Activated naive CD4-positive, alpha-beta T cell treated with anti-CD3 and anti-CD28 coated beads, Interleukin-2, amount 10 ng/mL, durations not matched to agents 7 days and 5 days (primary cell): ENCODE measurements around the gene SSU72.
"Not testable (repeated sequence)": the region's sequence is repeated elsewhere in the genome, so short reads cannot be mapped to it uniquely, and the experiment has no call there.

ENCODE experiments used
- CTCF ChIA-PET: fragments of 350-600 bp; sonication (Branson Sonifier 250); formaldehyde crosslinking; loops from one replicate; lab custom pipeline; 2021; ENCODE audit warnings: antibody characterized with exemption; lab: Charles Lee
- DNase-seq: peaks from one replicate; pipeline ENCODE4 v3.0.0-alpha.2; 2020
- H3K27ac Mint-ChIP-seq: one replicate; pipeline ENCODE4 v1.8.0; 2021; ENCODE audit warnings: mild to moderate bottlenecking, moderate library complexity, mixed read lengths
- H3K27me3 Mint-ChIP-seq: one replicate; pipeline ENCODE4 v1.8.0; 2021; ENCODE audit warnings: mild to moderate bottlenecking, mixed read lengths
- H3K36me3 Mint-ChIP-seq: one replicate; pipeline ENCODE4 v1.8.0; 2021; ENCODE audit warnings: mixed read lengths
- H3K4me1 Mint-ChIP-seq: one replicate; pipeline ENCODE4 v1.8.0; 2021; ENCODE audit warnings: mixed read lengths
- H3K4me3 Mint-ChIP-seq: one replicate; pipeline ENCODE4 v1.8.0; 2021; ENCODE audit warnings: mild to moderate bottlenecking, moderate library complexity, mixed read lengths
- H3K9me3 Mint-ChIP-seq: one replicate; pipeline ENCODE4 v1.8.0; 2021; ENCODE audit warnings: mixed read lengths

Gene SSU72

GRCh38 chr1:1517973-1518620 is 56.6 kb downstream of the SSU72 start:
- Mint-ChIP-seq H3K4me3 (no peak overlapping the region), H3K27ac (no peak overlapping the region), H3K36me3 (peaks cover 11% of the 10 kb centered on the region), H3K9me3 (no peaks in the 10 kb centered on the region), H3K4me1 (peaks cover 4% of the 10 kb centered on the region), H3K27me3 (no peaks in the 10 kb centered on the region)
- CTCF ChIA-PET, result no interaction called here
- DNase-seq, result no peak

- H3K4me1 Mint-ChIP-seq, CTCF ChIA-PET, H3K27me3 Mint-ChIP-seq, H3K27ac Mint-ChIP-seq, H3K9me3 Mint-ChIP-seq, DNase-seq, H3K4me3 Mint-ChIP-seq: not testable (repeated sequence)
- H3K36me3 Mint-ChIP-seq, result peaks cover 11% of the 10 kb centered on the region
Observed at GRCh38 chr1:1516923-1517322, 57.7 kb downstream of the SSU72 start.

GRCh38 chr1:1514376-1514775 is 60.3 kb downstream of the SSU72 start:
- H3K9me3 Mint-ChIP-seq, H3K27ac Mint-ChIP-seq, DNase-seq, H3K27me3 Mint-ChIP-seq, CTCF ChIA-PET, H3K4me3 Mint-ChIP-seq: not testable (repeated sequence)
- peaks cover 11% of the 10 kb centered on the region for H3K36me3 Mint-ChIP-seq
- peaks cover 12% of the 10 kb centered on the region for H3K4me1 Mint-ChIP-seq

- Mint-ChIP-seq H3K4me1 (peaks cover 12% of the 10 kb centered on the region), H3K4me3 (peak overlapping the region; percentile 71), H3K27ac (peak overlapping the region; percentile 78), H3K36me3 (peaks cover 10% of the 10 kb centered on the region)
- H3K9me3 Mint-ChIP-seq, DNase-seq, H3K27me3 Mint-ChIP-seq, CTCF ChIA-PET: not testable (repeated sequence)
Observed at GRCh38 chr1:1513675-1514074, 61.0 kb downstream of the SSU72 start.

GRCh38 chr1:1512425-1512824 is 62.2 kb downstream of the SSU72 start:
- Mint-ChIP-seq H3K4me3 (peak overlapping the region; percentile 70), H3K4me1 (peaks cover 12% of the 10 kb centered on the region), H3K27ac (peak overlapping the region; percentile 52)
- CTCF ChIA-PET, H3K27me3 Mint-ChIP-seq, H3K36me3 Mint-ChIP-seq, H3K9me3 Mint-ChIP-seq: not testable (repeated sequence)
- peak; percentile 52 for DNase-seq

- CTCF ChIA-PET, result interaction anchor here (1.1 kb wide), 1 partner anchor 140 kb away, joined by 3 read pairs; no protein-coding TSS in a partner anchor
- DNase-seq, result peak; percentile 98
- Mint-ChIP-seq H3K9me3 (no peaks in the 10 kb centered on the region), H3K36me3 (no peaks in the 10 kb centered on the region), H3K27me3 (no peaks in the 10 kb centered on the region), H3K27ac (peak within 1 kb of the TSS; percentile 92), H3K4me1 (peaks cover 15% of the 10 kb centered on the region), H3K4me3 (peak within 1 kb of the TSS; percentile 81)
Observed at GRCh38 chr1:1511533-1512285, 63.0 kb downstream of the SSU72 start, which contains the start of gene ATAD3A. TSS of gene ATAD3A (plus strand) at chr1:1512162. CDS start at chr1:1512269, 107 bp downstream.

- Mint-ChIP-seq H3K4me1 (peaks cover 18% of the 10 kb centered on the region), H3K4me3 (peak overlapping the region; percentile 81), H3K36me3 (no peaks in the 10 kb centered on the region), H3K9me3 (no peaks in the 10 kb centered on the region), H3K27me3 (no peaks in the 10 kb centered on the region), H3K27ac (peak overlapping the region; percentile 92)
- CTCF ChIA-PET, result interaction anchor here (1.1 kb wide), 1 partner anchor 139 kb away, joined by 3 read pairs; no protein-coding TSS in a partner anchor
- DNase-seq, result peak; percentile 30
Observed at GRCh38 chr1:1510912-1511532, 63.6 kb downstream of the SSU72 start.

GRCh38 chr1:1509465-1509850 is 65.2 kb downstream of the SSU72 start:
- H3K4me1 Mint-ChIP-seq, result peaks cover 30% of the 10 kb centered on the region
- CTCF ChIA-PET, DNase-seq: not testable (repeated sequence)

GRCh38 chr1:1508775-1509464 is 65.7 kb downstream of the SSU72 start:
- H3K36me3 Mint-ChIP-seq, H3K9me3 Mint-ChIP-seq, H3K27me3 Mint-ChIP-seq, H3K27ac Mint-ChIP-seq, H3K4me3 Mint-ChIP-seq, DNase-seq, CTCF ChIA-PET: not testable (repeated sequence)
- peaks cover 30% of the 10 kb centered on the region for H3K4me1 Mint-ChIP-seq

More at GRCh38 chr1:1509465-1509850, 65.2 kb downstream of the SSU72 start:
- not testable (repeated sequence) for H3K27ac Mint-ChIP-seq, H3K36me3 Mint-ChIP-seq, H3K9me3 Mint-ChIP-seq, H3K4me3 Mint-ChIP-seq, H3K27me3 Mint-ChIP-seq

GRCh38 chr1:1507305-1507704 is 67.4 kb downstream of the SSU72 start:
- CTCF ChIA-PET, result no interaction called here
- H3K4me1 Mint-ChIP-seq, result peaks cover 23% of the 10 kb centered on the region
- peak overlapping the region; percentile 76 for H3K27ac Mint-ChIP-seq
- H3K9me3 Mint-ChIP-seq, result no peaks in the 10 kb centered on the region
- no peak overlapping the region for H3K4me3 Mint-ChIP-seq
- no peaks in the 10 kb centered on the region for H3K27me3 Mint-ChIP-seq
- H3K36me3 Mint-ChIP-seq, result no peaks in the 10 kb centered on the region
- DNase-seq, result no peak

- Mint-ChIP-seq H3K4me1 (peaks cover 19% of the 10 kb centered on the region), H3K4me3 (peak overlapping the region; percentile 32), H3K27ac (peak overlapping the region; percentile 85)
- not testable (repeated sequence) for H3K27me3 Mint-ChIP-seq, DNase-seq, H3K36me3 Mint-ChIP-seq, H3K9me3 Mint-ChIP-seq
- CTCF ChIA-PET, result interaction anchor here (1.2 to 2.2 kb wide), 3 partner anchors 65 to 134 kb away, joined by 4 to 8 read pairs (median 8); no protein-coding TSS in a partner anchor
Observed at GRCh38 chr1:1505801-1506200, 68.9 kb downstream of the SSU72 start.

- not testable (repeated sequence) for H3K27me3 Mint-ChIP-seq, H3K36me3 Mint-ChIP-seq, H3K9me3 Mint-ChIP-seq
- H3K4me1 Mint-ChIP-seq, result peaks cover 17% of the 10 kb centered on the region
- CTCF ChIA-PET, result interaction anchor here (1.2 to 2.2 kb wide), 7 partner anchors 41 to 134 kb away, joined by 3 to 8 read pairs (median 4); partner anchors contain the start of gene CCNL2
- peak overlapping the region; percentile 85 for H3K27ac Mint-ChIP-seq
- DNase-seq, result peak; percentile 39
- peak overlapping the region; percentile 47 for H3K4me3 Mint-ChIP-seq
Observed at GRCh38 chr1:1505366-1505798, 69.3 kb downstream of the SSU72 start.

- DNase-seq, result peak; percentile 88
- CTCF ChIA-PET, result interaction anchor here (0.6 to 2.2 kb wide), 11 partner anchors 10 to 133 kb away, joined by 3 to 8 read pairs (median 4); partner anchors contain the start of genes AURKAIP1 and CCNL2
- H3K9me3 Mint-ChIP-seq, H3K36me3 Mint-ChIP-seq, H3K27me3 Mint-ChIP-seq: not testable (repeated sequence)
- Mint-ChIP-seq H3K4me3 (peak overlapping the region; percentile 47), H3K4me1 (peaks cover 17% of the 10 kb centered on the region), H3K27ac (peak overlapping the region; percentile 85)
Observed at GRCh38 chr1:1504777-1505365, 69.8 kb downstream of the SSU72 start.
